Measurements from ENCODE around the gene AFF1.
"Not testable (repeated sequence)": the region's sequence is repeated elsewhere in the genome, so short reads cannot be mapped to it uniquely, and the experiment has no call there.

Gene AFF1

DNA sequence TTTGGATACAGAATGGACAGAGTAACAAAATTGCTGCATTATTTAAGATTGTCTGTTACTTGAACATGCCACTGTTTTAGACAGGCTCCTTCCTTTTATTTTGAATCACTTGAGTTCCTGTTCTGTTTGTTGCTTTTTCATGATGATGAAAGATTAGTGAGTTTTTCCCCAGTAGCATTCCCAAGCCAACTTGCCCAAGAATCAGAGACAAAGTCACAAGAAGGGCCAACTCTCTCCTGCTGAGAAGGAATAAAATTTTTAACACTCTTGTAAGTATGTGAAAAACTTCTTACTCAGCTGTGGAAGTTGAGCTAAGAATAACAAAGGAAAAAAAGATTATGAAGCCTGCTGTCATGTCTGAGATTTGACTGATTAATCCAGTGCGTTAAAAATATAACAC lies 181.4 kb downstream of the AFF1 start:
- no peak for DNase-seq (ENCODE audit: low spot score)

DNA sequence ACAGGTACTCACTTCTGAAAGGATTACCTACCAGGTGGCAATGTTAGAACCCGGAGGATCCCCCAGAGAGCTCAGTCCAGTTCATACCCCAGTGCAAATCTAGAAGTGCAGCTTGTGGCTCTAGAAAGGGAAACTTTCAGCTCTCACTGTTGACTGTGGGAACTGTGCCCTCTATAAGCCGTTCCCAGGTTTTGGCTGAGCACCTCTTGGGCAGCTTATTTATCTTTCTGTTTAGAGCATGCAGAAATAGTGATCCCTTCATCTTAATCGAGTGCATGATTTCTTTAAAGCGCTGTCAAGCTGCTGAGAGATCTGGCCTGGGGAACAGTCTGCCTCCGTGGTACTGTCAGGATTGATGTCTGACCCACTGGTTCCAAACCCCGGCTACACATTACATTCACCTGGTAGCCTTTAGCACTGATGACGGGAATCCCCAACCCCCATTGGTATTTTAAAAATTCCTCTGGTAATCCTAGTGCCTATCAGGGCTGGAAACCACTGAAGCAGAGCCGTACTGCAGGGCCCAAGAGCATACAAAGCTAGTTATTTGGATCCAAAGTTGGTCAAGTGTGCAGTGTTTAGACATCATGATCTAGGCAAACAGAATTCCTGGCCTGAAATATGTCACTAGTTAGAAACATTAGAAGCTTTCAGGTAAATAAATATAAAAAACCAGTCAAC lies 182.4 kb downstream of the AFF1 start:
- no peak for DNase-seq (ENCODE audit: low spot score)

DNA sequence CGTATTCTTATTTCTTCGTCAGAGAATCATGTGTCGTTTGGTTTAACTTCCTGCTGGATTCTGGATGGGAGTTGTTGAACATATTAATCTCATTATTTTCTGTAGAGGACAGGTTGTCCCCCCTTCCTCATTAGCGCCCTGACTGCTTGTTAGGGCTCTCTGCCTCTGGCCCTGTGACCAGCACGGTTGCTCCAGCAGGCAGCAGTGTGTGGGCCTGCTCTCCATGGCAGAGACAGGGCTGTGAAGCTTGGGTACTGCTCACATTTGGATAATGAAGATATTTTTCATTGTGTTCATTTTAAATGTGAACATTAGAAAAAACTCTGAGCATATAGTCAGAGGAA lies 182.9 kb downstream of the AFF1 start:
- no peak for DNase-seq (ENCODE audit: low spot score)

DNA sequence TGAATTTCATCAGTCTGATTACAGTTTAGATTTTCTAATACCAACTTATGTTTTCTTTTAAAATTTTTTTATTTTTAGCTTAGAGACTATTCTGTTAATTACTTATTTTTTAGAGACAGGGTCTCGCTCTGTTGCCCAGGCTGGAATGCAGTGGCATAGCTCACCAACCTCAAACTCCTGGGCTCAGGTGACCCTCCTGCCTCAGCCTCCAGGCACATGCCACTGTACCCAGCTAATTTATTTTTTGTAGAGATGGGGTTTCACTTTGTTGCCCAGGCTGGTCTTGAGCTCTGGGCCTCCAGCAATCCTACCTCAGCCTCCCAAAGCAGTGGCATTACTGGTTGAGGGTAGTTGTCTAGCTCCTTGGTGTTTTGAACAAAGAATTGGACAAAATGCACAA lies 183.6 kb downstream of the AFF1 start:
- no peak for DNase-seq (ENCODE audit: low spot score)

DNA sequence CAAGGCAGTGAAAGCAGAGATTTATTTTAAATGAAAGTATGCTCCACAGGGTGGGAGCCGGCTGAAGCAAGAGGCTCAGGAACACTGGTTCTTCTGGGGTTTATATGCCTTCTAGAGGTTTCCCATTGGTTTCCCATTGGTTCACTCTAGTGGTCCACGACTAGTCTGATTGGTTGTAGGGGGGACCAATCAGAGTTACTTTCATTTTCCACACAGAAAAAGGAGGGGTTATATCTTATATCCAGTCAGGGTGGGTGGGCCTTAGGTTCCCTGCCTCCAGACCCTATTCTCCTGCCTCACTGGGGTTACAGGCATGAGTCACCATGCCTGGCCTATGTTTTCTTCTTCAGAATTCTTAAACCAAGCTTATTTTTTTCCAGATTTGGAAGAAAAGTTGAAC lies 184.0 kb downstream of the AFF1 start:
- no peak for DNase-seq (ENCODE audit: low spot score)

DNA sequence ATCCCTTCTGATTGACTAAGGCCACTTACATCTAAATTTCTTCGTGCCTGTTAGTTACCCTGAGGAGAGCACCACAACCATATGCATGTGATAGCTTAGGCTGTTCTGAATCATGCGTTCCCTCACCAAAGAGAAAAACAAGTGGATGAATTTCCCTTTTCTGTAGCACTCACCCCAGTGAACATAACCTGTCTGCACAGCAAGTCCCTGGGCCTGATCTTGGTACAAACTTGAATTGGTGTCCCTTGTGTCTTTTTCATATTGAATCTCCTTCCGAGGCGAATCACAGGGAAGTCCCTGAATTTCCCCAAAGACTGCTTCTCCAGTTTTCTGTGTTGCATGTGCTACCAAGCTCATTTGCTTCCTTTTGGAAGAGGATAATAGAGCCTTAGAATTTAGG lies 185.2 kb downstream of the AFF1 start:
- no peak for DNase-seq (ENCODE audit: low spot score)

DNA sequence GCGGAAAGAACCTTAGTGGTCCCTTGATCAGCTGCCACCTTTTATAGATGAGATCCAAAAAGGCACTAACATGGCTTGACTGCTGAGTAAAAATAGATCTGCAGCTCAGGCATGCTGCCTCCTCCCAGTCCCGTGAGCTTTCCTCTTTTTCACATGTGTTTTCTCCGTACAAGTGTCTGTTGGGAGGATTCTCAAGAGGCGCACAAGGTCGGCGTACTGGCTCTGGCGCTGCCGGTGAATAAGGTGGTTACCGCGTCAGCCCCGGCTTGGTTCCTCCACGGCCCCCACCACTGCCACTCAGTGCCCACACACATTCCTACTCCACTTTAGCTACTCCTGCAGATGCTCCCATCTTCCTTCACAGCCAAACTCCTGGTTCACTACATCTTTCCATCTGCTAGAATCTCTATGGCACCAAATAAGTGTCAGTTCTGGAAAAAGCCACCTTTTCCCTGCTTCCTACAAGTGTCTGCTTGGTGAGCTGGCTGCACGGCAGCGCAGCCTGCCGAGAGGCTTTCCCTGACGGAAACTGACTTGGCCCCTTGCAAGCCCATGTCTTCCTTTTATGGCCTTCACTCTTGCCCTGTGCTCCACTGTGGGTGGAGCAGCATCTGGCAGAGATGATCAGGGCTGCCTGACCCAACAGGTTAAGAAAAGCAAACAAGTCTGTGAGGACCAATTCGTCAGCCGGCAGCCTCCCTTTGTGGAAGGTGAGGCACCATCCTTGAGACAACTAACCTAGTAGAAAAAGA lies 185.8 kb downstream of the AFF1 start:
- no peak for DNase-seq (ENCODE audit: low spot score)

DNA sequence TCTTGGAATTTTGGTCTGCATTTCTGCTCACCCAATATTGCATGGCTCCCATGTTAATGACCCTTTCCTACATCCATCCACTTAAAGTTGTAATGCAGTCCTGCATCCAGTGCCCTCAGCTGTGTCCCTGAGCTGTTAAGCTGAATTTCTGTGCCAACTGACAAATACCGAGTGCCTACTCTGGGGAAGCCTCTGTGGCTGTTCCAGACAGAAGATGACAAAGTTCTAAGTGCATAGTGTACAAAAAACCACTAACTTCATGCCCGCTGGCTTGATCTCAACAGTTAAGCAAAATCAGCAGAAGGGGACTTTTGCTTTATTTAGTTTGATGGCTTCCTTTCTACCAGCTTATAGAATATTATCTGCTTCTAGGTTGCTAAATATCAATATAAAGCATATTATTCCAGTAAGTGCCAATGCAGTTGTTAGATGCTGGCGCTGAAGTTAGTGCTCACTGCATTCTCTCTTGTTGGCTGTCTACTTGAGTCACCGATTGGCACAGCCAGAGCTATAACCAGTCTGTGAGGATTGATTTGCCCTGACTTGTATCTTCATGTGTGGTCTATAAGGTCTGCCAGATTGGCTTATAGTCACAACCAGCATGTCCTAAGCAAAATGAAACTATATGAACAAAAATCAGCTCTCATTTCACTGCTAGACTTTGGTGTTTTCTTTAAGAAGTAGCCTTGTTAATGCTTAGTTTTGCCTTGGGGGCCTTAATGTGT lies 186.7 kb downstream of the AFF1 start:
- DNase-seq (ENCODE audit: low spot score), result no peak

DNA sequence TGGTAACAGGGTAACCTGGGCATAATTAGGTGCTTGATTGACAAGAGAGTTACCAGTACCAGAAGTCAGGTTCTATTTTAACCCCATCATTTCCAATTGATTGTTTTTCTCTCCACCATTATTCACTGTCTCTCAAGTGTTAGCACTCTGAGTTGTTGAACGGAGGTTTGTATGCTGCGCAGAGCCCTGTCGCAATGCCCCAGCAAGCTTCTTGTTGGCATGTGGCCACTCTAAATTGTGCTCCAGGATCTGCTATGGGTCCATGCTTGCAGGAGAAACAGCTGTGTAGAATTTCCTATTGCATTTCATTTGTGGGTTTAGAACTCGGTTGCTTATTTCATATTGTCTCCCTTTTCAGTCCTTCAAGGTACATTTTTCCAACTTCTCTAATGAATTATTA lies 187.4 kb downstream of the AFF1 start:
- DNase-seq (ENCODE audit: low spot score), result no peak

DNA sequence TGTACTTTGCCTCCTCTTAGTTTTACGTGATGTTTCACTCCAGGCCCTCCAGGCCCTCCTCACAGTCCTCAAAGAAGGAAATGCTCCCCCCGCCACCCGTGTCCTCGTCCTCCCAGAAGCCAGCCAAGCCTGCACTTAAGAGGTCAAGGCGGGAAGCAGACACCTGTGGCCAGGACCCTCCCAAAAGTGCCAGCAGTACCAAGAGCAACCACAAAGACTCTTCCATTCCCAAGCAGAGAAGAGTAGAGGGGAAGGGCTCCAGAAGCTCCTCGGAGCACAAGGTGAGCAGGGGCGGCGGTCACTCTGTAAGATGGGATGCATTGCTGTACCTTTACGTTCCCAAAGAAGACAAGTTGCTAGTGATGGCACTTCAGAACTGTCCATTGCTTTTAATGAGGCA lies 191.2 kb downstream of the AFF1 start:
- DNase-seq (ENCODE audit: low spot score), result no peak

DNA sequence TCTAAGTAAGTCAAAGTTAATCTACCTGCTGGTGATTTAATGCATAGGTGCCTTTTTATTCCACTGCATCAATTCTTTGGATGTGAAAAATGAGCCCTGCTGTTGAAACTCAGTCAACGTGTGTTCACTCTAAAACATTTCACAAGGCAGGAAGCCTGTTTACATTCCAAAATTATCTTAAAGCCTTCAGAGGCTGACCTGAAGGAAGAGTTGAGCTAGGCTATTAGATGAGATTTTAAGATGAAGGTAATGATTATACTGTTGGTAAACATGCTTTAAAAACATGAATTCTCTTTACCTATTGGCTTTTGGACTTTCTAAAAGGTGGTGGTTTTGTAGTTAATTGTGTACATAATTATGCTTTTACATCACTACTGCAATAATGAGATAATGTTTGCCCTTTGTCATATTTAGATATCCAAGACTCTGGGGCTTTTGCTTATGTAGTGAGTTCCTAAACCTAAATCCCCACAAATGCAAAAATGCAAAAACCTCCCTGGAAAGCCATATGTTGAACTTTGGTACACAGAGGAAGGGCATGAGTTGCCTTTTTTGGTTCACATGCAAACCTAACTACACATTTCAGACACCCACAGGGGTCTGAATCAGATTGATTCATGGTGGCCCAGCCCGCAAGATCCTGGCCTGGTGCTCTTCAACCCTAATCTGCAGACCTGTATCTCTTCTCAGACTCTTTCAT lies 193.3 kb downstream of the AFF1 start:
- no peak for DNase-seq (ENCODE audit: low spot score)

DNA sequence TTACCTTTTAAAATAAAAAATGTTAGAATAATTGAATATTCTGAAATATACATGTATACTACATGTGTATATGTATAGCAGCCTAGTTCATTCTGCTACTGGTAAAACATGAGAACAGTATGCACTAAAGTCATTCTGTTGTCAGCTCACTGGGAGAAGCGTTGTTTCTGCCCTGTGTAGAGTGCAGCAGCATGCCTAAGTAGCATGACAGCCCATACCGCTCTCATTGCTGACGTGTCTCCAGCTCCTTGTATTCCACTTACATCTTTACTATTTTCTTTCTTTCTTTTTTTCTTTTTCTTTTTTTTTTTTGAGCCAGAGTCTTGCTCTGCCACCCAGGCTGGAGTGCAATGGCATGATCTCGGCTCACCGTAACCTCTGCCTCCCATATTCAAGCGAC lies 194.9 kb downstream of the AFF1 start:
- no peak for DNase-seq (ENCODE audit: low spot score)

DNA sequence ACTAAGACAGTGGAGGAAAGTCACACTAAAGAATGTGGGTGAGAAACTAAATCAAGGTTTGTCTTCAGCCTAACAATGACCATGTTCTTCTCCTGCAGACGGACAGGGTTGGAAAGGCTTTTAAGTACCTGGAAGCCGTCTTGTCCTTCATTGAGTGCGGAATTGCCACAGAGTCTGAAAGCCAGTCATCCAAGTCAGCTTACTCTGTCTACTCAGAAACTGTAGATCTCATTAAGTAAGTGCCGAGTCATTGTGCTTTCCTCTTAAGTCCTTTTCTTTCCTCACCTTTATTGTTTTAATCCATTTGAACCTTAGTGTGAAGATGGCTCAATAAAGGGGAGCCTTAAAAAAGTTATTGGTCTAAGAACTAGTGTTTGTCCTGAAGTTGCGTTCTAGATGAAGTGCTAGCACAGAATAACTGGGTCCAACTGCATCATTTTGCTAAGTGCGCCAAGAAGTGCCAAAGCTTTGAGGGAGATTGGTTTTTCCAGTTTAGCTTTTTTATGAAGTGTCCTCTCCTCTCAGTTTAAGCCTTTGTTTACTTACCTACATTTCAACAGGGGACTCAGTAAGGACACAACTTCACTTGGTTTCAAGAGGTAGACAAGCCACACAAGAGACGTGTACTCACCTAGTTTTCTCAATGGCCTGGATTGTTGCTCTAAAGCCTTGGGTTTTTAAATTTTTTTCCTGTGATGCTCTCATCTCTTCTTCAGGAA lies 196.3 kb downstream of the AFF1 start:
- DNase-seq (ENCODE audit: low spot score), result no peak

DNA sequence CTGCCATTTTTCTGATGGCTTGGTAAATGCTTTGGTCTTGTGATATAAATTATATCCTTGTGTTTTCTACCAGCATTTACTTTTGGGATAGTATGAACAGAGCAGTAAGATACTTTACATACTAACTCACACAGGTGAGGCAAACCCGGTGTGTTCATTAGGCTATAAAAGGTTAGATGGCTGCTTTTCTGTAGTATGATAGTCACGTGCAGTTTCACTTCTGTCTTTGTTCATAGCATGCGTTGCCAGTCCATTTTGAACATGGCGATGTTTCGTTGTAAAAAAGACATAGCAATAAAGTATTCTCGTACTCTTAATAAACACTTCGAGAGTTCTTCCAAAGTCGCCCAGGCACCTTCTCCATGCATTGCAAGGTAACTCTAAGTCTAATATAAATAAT lies 197.2 kb downstream of the AFF1 start:
- no peak for DNase-seq (ENCODE audit: low spot score)

DNA sequence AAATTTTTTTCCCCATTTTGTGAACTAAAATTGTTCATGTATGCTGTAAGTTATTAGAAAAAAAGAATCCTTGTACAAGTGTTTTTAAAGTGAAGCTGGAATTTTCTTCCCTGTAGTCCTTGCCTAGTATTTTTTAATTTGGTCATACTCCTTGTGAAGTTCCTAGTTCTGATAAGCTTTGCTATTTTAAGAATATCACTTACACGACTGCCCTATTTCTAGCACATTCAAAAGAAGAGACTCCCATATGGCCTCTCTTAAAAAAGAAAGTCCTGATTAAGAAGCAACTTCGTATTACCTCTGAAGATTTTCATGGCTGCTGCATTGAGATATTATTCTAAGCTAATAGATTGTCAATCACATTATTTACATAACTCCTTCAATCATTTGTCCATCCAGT lies 198.4 kb downstream of the AFF1 start:
- DNase-seq (ENCODE audit: low spot score), result no peak

DNA sequence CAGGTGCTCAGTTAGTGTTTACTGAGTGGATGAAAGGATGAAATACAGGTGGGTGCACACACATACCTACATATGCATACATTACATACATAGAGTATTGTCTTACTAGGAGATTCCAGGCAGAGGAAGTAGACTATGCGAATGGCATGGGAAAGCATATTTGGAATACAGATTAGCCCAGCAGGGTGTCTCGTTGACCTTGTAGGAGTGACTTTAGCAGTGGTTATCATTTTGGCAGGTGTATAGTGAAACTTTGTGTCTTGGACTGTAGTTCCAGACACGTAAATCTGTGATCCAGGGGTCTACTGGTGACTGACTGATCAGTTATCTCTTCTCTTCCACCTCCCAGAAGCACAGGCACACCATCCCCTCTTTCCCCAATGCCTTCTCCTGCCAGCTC lies 199.3 kb downstream of the AFF1 start:
- DNase-seq (ENCODE audit: low spot score), result no peak

DNA sequence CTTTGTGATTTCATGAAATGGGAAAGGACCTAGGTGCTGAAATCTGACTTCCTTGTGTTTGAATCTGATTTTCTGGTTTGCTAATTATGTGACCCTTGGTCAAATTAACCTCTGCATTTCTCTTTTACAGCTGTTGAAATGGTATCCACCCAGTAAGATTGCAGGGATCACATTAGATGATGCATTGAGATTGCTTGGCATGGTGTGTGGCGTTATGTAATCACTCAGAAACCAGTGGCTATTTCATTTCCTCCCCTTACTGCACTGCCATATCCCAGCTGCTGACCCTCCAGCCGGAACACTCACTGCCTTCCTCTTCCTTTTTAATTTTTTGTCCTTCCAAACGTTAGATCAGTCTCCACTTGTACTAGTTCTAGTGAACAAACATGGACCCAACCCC lies 206.6 kb downstream of the AFF1 start:
- DNase-seq (ENCODE audit: low spot score), result no peak

DNA sequence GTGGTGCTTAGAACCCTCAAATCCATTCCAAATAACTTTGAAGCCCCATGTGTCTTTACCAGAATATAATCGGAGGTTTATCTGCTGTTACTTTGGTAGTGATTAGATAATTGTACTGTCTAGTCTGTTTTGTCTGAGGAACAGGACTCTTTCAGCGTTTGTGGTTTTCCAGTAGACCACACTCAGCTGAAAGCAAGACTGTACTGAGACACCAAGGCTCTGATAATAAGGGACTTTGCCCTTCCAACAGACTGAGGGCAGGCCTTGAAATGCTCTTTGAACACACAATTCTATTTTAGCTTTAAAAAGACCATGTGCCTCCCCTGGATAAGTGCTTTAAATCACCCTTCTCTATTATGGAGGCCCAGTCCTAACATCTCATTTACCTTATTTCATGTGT lies 209.5 kb downstream of the AFF1 start:
- no peak for DNase-seq (ENCODE audit: low spot score)

DNA sequence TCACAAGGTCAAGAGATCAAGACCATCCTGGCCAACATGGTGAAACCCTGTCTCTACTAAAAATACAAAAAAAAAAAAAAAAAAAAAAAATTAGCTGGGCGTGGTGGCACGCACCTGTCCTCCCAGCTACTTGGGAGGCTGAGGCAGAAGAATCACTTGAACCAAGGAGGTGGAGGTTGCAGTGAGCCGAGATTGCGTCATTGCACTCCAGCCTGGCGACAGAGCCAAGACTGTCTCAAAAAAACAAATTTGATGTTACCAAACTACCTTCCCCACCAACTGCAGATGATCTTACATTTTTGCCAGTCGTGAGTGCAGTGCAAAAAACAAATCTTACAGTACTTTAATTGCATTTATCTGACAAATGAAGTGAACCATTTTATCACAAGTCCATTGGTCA lies 211.1 kb downstream of the AFF1 start:
- DNase-seq (ENCODE audit: low spot score), result not testable (repeated sequence)

DNA sequence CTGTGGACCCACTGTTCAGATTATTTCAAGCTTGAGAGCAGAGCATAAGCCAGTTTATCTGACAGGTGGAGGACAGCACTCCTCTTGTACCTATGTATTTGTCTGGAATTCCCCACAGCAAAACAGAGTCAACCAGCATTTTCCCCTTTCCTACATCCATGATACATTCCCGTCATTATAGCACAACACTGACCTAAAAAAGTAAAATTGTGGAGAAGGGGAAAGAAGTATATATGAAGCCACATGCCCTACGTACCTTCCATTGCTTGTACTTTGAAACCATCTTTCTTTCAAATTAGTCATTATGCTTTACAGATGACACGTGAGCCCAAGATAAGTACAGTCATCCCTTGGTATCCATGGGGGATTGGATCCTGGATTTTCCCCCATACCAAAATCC lies 212.3 kb downstream of the AFF1 start:
- no peak for DNase-seq (ENCODE audit: low spot score)

DNA sequence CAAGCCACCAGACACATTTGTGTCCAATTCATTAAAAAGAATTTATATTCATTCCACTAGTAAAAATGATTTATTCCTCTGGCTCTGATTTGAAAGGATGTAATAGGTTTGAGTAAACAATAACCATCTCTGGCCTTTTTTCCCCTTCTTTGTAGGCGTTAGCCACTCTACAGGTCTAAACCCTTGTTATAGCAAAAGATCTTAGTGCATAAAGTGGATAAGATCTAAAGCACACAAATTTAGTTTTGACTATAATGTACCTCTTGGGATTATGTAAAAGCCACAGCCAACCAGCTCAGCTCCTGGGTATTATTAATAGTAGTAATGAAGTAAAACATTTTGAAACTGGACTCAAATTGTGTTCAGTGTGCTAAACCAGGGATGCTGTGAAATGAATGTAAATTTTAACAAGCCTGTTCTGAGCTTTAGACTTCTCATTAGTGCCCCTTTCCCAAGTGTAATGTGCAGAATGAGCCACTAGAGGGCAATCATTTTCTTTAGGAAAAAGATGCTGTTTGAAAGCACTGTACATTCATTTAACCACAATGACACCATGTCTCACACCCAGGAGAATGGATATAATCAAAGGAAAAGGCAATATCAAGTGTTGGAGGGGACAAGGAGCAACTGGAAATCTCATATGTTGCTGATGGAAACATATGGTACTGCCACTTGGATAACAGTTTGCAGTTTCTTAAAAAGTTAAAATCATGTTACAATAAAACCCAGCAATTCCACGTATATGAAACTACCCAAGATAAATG lies 215.9 kb downstream of the AFF1 start:
- peak; percentile 91 for DNase-seq (ENCODE audit: low spot score)
